Activated T-cell treated with anti-CD3 and anti-CD28 coated beads for 4 hours (primary cell): ENCODE data around the gene ALDH3B1.

Experiments
- DNase-seq: peaks from one replicate; pipeline ENCODE4 v3.0.0-alpha.2; 2020

The ALDH3B1 gene

DNA sequence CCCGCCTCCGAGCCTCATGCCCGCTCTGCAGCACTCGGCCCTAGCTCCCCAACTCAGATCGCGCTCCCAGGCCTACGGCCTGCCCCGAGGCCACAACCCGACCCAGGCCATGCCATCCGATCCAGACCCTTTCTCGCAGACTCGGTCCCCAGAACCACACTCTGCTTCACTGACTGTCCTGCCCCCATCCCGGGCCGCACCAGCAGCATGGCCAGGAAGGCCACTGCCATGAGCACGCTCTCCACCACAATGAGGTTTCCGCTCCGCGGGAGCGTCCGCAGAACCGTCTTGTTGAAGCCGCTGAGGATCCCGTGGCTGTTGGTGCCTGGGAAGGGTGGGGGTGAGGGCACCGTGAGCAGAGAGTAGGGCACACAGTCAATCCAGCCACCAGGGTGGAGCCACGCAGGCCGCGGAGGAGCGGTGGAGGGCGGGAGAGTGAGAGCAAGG lies 12.6 kb upstream of the ALDH3B1 start:
- no peak for DNase-seq

DNA sequence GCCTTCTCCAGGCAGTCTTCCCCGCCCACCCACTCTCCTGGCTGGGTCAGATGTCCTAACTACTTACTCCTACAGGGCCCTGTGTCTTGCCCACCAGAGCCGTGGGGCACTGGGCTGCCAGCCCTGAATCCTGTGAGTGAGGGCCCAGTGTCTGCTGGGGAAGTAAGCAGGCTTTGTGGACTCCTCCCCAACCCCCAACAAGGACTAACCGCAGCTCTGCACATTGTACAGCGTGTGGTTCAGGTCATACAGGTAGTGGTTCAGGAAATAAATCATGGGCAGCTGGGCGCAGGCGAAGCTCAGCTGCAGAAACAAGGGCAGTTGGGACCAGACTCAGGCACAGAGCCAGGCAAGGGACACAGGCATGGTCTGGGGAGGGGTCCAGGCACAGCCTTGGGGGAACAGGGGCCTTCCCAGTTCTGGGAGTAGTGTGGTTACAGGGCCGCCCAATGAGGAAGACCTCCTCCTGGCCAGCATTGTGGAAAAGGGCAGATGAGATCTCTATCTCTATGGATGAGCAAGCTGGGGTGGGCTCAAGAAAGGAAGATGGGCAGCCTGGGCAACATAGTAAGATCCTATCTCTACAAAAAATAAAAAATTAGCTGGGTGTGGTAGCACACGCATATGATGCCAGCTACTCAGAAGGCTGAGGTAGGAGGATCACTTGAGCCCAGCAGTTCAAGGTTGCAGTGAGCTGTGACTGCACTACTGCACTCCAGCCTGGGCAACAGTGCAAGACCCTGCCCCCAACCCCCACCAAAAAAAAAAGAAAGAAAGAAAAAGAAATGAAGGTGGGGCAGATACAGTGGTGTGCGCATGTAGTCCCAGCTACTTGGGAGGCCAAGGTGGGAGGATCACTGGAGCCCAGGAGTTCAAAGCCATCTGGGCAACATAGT lies 11.7 kb upstream of the ALDH3B1 start:
- DNase-seq, result no peak

DNA sequence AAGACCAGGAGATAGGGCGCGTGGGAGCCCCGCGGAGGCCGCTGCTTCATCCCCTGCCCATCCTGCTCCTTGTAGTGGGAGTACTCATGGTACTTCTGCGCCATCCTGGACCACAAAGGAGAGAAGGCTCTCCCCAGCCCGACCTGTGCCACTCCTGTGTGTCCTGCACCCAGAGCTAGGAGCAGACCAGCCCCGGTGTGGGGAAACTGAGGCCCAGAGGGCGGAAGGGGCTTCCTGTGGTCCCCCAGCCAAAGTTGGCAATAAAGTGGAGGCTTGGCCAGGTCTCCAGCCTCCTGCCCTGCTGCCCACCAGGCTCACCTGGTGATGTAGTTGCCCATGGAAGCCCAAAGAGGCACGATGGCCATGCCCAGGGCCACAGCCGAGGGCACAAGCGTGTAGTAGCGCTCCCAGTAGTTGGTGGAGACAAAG lies 10.9 kb upstream of the ALDH3B1 start:
- DNase-seq, result no peak

DNA sequence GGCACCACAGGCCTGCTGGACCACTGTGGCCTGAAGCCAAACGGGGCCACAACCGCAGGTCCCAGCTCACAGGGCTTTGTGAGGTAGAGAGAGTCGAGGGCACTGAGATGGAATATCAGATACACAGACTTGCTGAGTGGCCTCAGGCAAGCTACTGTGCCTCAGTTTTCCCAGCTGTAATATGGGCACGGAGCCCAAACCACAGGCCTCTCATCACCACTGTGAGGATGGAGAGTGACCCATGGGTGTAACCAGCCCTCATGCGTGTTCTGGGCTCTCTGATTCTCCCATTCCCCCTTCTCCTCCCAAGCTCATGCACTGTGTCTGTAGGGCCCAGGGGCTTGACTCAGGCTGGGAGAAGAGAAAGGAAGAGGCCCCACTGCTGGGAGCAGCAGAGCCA lies 10.4 kb upstream of the ALDH3B1 start:
- no peak for DNase-seq

DNA sequence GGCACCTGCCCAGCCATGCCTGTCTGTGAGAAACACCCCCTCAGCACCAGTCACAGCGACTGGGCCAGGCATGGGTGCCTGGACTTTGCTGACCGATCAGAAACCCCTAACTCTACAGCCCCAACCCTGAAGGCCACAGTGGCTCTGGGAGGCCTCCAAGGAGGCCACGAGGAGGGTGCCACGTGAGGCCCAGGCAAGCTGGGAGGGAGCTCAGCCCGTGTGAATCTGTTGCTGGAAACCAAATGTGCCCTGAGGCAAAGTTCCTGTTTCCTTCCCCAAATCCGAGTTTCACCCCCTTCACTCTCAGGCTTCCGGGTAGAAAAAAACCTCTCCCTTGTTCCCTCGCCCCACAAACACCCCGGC lies 7.6 kb upstream of the ALDH3B1 start:
- DNase-seq, result no peak

DNA sequence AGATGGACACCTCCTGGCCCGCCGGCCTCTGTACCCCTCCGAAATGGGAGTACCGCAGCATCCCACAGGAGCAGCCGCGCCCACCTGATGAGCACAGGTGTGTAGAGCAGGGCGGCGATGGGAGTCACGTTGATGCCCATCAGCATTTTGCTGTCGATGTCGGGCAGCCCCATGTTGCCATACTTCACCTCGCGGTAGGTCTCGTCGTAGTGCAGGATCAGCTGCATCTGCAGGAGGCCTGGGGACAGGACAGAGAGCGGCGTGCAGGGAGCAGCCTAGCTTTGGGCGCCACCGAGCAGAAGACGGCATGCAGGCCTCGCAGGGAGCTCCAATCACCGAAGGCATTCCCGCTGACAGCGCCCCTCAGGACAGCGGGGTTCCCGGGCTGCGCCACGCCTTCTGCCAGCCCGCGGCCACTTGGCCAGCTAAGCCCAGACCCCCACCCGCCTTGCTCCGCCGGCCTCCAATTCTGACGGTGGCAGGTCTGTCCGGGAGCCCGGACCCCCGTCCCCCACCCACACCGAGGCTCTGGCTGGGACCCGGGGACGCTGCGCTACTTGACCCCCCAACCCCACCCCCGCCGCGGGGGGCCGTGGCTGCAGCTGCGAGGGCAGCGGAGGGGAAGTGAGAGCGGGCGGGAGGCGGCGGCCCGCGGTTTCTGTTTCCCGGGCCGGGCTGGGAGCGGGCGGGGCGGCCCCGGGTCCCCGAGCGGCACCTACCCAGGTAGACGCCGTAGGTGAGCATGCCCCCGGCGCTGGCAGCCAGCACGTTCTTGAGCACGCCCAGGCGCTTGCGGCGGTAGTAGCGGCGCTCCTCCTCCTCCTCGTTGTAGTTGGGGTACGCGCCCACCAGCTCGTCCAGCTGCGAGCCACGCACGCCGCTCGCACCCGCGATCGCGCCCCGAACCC lies 6.9 kb upstream of the ALDH3B1 start:
- DNase-seq, result peak; percentile 29

DNA sequence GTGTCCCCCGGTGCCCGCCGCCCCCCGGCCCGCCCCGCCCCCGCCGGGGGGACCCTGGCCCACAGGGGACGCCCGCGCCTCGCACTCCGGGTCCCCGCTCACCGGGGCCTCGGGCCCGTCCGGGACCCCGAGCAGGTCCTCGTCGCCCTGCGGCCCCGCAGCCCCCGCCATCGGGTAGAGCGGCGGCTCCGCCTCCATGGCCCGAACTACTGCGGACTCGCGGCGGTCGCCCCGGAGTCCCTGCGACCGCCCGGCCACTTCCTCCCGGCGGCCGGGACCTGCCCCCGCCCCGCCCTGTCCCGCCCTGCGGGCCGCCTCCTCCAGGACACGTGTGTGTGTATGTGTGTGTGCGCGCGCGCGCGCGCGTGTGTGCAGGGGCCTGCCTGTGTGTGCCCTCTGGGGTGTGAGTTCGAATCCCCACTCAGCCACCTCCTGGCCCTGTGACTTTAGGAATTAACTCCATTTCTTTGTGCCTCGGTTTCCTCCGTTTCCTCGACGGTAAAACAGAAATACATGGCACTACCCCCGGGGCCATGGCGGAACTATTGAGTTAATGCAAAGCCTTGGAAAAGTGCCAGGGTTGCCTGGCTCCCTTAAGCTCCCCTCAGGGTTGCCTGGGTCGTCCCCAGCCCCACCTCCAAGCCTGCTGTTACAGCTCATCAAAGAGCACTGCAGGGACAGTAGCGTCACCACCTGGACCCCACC lies 6.1 kb upstream of the ALDH3B1 start, which contains the start of gene UNC93B1:
TSS of gene UNC93B1 (minus strand) at position 252 of the 705 bp plus-strand sequence. CDS start at position 198, 54 bp downstream.
- peak; percentile 55 for DNase-seq

DNA sequence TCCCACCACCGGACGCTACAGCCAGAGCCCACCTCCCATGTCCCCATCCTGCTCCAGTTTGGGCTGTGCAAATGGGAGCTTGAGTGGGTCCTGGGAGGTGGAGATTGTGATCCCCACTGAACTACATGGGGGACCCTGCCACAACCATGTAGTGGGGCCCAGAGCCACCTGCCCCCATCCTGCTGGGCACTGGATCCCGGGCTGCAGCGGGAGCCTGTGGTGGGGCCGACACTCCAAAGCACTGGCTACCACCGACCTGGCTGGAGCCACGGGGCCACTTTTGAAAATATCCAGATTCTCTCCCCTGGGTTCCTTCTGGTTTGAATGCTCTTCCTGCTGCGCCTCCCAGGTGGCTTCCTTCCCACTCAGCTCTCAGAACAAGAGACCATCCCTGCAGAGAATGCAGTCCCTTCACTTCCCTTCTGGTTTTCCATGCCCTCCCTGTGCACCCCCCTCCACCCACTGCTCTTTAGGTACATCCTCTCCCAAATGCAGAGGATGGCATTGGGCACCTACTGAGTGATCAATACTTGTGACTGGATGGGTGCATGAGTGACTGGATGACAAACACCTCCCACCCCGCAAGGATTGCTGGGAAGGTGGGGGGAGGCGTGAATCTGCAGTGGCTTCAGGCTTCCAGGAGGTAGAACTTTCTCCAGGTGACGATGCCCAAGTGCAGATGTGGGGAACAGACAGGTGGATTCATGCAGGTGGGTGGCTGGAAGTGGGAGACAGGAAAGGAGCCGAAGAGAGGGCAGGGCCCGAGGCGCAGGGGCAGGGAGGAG lies 5.4 kb upstream of the ALDH3B1 start:
- no peak for DNase-seq

DNA sequence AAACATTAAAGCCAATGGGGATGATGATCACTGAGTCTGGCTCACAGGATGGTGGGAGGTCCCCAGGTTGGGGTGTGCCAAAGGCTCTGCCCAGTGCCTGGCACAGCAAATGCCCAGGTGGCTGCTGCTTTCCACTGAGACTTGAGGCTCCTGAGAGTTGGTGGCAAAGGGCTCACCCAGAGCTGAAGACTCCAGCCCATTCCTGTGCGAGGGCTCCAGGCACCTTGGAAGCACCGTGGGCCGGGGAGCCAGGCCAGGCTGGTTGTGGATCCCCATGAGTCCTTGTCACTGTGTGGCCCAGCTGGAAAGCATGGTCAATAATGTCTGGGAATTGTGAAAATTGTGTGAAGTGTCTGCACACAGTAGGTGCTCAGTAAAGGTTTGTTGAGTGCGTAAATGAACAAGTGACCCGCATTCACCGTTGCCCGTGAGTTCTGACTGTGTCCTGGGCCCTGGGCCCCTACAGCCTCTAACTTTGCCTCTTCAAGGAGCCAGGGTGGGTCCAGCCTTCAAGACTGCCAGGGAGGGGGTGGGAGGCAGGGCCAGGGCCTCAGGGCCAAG lies 3.4 kb upstream of the ALDH3B1 start:
- no peak for DNase-seq

DNA sequence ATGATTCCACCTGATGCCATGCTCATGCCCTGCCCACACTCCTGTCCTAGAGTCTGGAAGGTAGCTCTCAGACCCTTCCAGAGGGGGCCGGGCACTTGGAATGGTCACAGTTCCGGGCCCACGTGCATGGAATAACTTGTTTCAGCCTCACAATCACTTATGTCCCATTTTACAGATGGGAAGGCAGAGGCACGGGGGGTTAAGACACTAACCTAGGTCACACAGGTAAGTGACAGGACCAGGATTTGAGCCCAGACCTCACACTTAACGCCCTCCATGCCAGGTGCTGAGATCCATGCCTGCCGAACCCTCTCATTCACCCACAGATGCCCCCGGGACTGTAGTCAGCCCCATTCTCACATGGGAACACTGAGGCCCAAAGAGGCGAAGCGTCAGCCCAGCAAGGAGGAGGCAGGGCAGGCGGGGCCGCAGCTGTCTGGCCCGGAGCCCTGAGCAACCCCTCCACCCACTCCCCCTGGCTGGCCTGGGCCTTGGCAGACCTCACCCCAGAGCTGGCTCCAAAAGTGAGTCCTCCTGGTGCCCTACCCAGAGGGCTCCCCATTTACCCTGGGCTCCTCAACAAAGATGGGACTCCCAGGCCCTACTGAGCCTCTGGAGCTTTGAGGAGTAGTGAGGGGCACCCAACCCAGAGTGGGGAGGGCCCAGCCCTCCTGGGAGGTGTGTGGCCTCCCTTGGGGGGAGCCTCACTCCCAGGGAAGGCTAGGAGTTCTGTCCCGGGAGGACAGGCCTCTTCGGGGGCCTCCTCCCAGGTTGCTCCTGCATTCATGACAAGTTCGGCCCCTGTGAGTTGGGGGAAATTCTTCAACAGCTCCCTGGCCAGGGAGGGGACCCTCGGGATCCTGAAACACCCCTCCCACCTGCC lies 2.4 kb upstream of the ALDH3B1 start:
- no peak for DNase-seq

DNA sequence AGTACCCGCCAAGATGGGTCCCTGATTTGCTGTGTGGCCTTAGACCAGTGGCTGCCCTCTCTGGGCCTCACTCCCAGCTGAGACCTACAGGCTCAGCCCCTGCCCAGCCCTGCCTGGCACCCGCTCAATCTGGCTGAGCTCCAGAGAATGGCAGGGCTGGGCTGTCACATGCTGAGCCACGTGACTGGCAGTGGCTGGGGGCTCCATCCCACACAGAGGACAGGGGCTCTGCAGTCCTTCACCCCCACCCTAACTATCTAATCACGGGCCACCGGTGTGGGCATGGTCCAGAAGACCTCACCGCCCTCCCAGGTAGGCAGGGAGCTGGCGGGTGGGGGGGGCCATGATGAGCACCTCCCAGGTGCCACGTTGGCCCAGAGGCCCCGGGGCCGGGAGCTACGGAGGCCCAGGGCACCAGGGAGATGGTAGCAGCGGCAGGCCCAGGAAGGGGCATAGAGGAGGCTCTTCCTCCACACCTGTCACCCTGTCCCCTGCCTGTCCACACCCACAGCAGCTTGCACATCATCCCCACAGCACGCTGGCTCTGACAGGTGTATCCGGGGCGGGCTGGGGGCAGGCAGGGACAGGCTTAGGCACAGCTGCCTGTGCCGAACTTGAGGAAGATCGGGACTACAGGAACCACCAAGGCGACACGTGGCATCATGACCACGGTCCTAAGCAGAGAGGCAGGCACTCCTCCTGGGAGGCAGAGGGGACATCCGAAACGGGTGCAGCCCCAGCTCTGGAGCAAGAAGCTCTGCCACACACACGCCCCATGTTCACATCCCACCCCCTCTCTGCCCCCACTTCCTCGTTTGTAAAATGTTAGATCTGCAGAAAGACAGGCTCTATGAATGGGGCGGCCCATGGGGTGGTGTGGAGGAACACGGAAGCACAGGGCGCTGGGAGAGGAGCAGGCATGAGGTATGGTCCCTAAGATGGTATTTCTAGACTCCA lies 1.5 kb upstream of the ALDH3B1 start:
- no peak for DNase-seq

DNA sequence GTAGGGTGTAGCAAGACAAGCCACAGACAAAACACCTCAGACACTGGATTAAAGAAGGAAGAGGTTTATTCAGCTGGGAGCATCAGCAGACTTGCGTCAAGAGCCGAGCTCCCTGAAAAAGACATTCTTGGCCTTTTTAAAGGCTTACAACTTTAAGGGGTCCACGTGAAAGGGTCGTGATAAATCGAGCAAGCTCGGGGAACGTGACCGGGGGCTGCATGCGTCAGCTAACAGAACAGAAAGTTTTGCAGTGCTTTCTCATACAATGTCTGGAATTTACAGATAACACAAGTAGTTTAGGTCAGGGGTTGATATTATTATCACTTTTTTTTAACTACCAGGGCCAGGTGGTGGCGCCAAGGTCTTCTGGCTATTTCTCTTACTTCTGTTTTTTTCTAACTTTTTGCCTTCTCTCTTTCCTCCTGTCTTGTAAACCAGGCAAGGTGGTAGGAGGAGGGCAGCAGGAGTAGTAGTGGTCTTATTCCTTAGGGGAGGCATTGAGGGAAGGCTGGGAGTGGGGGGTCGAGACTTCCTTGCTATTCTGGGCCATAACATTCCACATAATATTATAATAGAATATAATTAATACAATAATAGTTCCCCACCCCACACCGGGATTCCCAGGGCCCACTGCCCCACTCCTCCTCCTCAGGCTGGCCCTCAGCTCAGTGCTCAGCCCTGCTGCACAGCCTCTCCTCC lies 587 bp upstream of the ALDH3B1 start:
- no peak for DNase-seq

DNA sequence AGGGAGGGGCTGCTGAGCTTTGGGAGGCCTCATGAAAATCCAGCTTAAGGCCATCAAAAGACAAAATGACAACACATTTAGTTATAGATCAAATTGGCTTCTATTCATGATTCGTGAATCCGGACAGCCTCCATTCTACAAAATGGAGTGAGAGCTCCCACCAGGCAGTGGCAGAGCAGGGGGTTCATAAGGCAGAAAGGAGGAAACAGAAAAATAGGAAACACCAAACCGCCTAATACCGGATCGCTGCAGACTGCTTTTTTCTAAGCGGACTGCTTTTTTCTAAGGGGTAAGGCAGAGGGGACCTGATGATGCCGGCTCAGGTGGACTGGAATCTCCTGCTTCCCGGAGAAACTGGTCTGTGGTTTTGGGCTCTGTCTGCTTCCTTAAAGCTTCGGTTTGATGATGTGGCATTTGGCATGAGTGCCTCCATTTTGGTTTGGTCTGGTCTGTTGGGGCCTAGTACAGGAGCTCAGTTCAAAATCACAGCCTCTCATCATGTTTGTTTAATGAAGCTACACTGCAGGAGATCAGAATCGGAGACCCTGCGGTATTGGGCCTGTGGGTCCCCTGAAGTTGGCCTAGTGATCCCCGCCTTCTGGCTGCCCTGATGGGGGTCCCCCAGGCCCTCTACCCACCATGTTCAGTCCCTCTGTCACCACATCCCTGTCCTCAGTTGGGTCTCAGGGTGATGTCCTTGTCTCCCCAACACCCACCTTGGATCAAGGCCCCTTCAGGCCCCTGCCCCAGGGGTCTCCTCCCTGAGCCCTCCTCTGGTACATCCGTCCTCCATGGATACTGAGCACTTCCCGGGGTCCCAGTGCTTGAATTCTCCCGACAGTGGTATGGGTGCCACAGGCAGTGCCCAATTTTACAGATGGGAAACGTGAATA lies 1.2 kb downstream of the ALDH3B1 start:
- DNase-seq, result no peak

DNA sequence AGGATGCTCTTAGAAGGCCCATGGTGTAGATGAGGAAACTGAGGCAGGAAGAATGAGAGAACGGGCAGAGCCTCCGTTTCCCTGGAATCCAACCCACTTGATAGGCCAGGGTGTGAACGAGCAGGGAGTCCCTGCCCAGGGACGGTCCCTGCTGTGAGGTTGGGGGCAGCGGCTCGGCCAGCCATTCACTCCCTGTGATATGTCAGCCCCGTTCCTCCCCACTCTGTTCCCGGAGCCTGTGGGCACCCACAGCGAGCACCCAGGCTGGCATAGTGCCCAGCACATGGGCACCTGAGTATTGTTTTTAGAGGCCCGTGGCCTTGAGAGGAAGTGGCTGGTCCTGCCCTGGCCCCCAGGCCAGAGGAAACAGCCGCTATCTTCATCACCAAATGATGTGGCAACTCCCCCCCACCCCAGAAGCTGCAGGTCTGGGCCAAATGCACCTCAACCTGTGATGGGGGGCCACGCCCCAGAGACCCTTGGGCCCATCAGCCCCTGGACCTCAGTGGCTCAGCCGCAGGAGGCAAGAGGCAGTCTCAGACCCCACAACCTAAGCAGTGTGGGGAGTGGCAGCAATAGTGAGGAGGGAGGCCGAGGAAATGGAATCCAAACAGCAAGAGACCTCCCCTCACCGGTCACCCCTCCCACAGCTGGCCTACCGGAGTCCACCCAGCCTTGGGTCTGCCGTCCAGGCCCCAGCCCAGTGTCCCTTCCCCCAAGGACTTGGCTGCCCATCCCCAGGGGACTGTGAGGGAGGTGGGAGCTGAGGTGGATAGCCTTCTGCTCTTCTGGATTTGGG lies 2.1 kb downstream of the ALDH3B1 start:
- no peak for DNase-seq

DNA sequence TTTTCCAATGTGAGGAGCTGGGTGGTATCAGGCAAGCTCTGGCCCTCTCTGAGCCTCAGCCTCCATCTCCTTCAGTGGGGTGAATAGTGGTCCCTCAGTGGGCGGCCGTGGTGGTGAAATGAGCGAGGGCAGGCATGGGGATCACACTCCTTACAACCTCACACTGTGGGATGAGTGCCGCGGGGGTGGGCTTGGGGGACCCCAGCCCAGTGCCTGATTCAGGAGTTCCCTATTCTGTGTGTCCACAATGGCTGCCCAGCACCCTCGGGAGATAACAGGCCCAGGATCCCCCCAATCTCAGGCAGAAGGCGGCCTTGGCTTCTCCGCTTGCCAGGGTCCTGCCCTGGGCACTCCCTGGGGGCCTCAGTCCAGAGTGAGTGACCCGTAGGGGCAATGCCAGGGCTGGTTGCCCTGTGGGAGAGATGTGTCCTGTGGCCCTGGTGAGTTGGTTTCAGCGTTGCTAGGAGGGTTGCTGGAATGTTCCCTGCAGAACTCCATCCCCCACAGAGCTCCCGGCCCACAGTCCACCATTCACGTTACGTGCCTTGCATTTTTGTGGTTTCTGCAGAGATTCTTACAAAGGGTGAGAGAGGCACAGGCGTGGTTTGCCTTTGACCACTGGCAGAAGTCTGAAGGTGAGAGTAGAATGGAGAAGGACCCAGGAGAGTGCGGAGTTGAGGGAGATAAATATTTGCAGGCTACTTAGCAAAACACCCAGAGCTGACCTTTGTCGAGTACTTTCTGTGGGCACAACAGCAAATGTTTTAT lies 2.9 kb downstream of the ALDH3B1 start:
- no peak for DNase-seq

DNA sequence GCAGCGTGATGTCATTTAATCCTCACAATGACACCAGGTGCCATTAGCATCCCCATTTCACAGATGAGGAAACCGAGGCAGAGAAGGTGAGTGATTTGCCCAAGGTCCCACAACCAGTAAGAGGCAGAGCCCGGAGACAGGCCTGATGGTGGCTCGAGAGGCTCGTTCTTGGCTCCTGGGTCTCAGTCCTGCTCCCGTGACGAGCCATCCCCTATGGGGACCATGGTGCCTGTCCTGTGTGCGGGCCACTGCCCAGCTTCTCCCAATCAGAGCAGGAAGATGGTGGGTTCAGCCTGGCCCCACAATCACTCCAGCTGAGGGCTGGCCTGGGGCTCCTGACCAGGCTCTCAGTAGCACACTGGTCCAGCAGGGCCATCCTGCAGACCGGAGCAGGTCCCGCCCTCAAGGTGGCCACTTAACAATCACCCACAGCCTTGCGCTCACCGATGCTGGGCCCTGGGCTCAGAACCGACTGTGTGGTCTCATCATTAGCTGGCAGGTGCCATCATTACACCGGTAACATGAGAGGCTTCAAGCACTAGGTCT lies 3.6 kb downstream of the ALDH3B1 start:
- DNase-seq, result no peak
